CD4-positive, alpha-beta T cell treated with Interleukin-12 subunit alpha and Interleukin-12 subunit beta, for 1 hour (primary cell): ENCODE results near the gene MGRN1.

ENCODE experiments used
- DNase-seq: peaks from one replicate; pipeline ENCODE4 v3.0.0-alpha.2; 2020

Gene MGRN1

GRCh38 chr16:4689864-4690704 lies 65.5 kb downstream of the MGRN1 start:
- no peak for DNase-seq

GRCh38 chr16:4690946-4691665 lies 66.5 kb downstream of the MGRN1 start:
- DNase-seq = no peak

GRCh38 chr16:4691666-4692412 lies 67.2 kb downstream of the MGRN1 start:
- no peak for DNase-seq

GRCh38 chr16:4692460-4693295 lies 68.1 kb downstream of the MGRN1 start:
- DNase-seq = peak; percentile 13

GRCh38 chr16:4693296-4693955 lies 68.8 kb downstream of the MGRN1 start, which contains the start of gene NUDT16L1:
NUDT16L1 (plus strand) TSS chr16:4693562; CDS start chr16:4693727, 165 bp downstream.
- DNase-seq = peak; percentile 97

- DNase-seq = peak; percentile 60
Observed at GRCh38 chr16:4693956-4694641, 69.5 kb downstream of the MGRN1 start.

- no peak for DNase-seq
Observed at GRCh38 chr16:4694642-4695451, 70.2 kb downstream of the MGRN1 start.

- DNase-seq = no peak
Observed at GRCh38 chr16:4695473-4696171, 71.0 kb downstream of the MGRN1 start.

GRCh38 chr16:4696172-4696904 lies 71.7 kb downstream of the MGRN1 start:
- DNase-seq = no peak

- DNase-seq = no peak
Observed at GRCh38 chr16:4696905-4697847, 72.5 kb downstream of the MGRN1 start.

- no peak for DNase-seq
Observed at GRCh38 chr16:4697848-4698291, 73.2 kb downstream of the MGRN1 start.

GRCh38 chr16:4698321-4699045 lies 73.9 kb downstream of the MGRN1 start:
- DNase-seq = no peak

GRCh38 chr16:4699046-4699556 lies 74.5 kb downstream of the MGRN1 start:
- no peak for DNase-seq

- DNase-seq = peak; percentile 24
Observed at GRCh38 chr16:4700380-4700996, 75.9 kb downstream of the MGRN1 start.

- DNase-seq = no peak
Observed at GRCh38 chr16:4700997-4701743, 76.5 kb downstream of the MGRN1 start.
